Hair follicular keratinocyte (primary cell): Measurements from ENCODE around the gene BID. TPM values are rescaled to one million over a fixed set of nuclear protein-coding genes. Genes with fewer than 3 reads are reported as not detected.

Source experiments
- total RNA-seq: library from RNA; depleted of rRNA; stranded (reverse); fragments of >200 nt; gene quantifications from 2 replicates; pipeline ENCODE4 v1.2.3, GENCODE V29; 2015

Gene BID
- 44.1 and 44.6 TPM in 2 replicates for total RNA-seq

GRCh38 chr22:17774206-17774925 is at the start of gene BID:
TSS of gene BID (minus strand) at chr22:17774469. CDS start at chr22:17750116, 24,353 bp downstream.

Other genes with a start within 250 kb of the BID start
- 0.23 TPM in 1 of 2 replicates, not detected in the other for gene SLC25A18, start 211.0 kb downstream of the BID start, total RNA-seq
- gene ATP6V1E1, start 145.7 kb downstream of the BID start, total RNA-seq: 82.4 and 87.2 TPM in 2 replicates
- gene BCL2L13, start 135.7 kb downstream of the BID start, total RNA-seq: 49.8 and 50.4 TPM in 2 replicates